ENCODE data around the gene KSR1. TPM values are rescaled to one million over a fixed set of nuclear protein-coding genes. Genes with fewer than 3 reads are reported as not detected.

KSR1 gene
- total and polyA plus RNA-seq, 9 donors, result 43.3 to 112 (median 71.6) TPM

DNA sequence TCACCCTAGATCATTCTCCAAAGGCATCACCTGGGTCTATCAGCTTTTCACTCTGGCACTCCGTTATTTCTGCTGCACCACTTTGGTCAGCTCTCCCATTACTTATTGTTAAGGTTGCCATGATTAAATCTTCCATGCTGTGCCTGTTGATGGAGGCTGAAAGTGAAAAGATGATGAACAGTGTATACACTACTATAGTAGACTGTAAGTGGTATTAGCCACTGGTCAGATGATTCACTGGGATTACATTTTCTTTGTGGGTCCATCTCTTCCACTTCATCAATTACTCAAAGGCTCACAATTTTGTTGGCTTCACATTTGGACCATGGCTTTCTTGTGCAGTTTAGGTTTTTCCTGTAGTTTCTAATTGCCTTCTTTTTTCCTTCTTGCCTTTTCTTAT is 158.9 kb downstream of the KSR1 start:
- Histone ChIP-seq H3K9me3 (replicated peaks; ENCODE audit: control insufficient read depth, low read depth, low read length) (no peaks in the 10 kb centered on the region), H3K27me3 (ENCODE audit: control insufficient read depth, insufficient read depth, low read length) (no peaks in the 10 kb centered on the region), H3K4me3 (ENCODE audit: low read length) (no peak overlapping the region), H3K4me1 (ENCODE audit: control insufficient read depth, insufficient read depth, low read length) (no peaks in the 10 kb centered on the region), H3K27ac (ENCODE audit: low read length) (no peak overlapping the region), H3K36me3 (ENCODE audit: control insufficient read depth, insufficient read depth, low read length) (peaks cover 86% of the 10 kb centered on the region)
- no CpG with 5 or more reads among the region's 1 CpG for WGBS (ENCODE audit: insufficient coverage)
- DNase-seq, result no peak

DNA sequence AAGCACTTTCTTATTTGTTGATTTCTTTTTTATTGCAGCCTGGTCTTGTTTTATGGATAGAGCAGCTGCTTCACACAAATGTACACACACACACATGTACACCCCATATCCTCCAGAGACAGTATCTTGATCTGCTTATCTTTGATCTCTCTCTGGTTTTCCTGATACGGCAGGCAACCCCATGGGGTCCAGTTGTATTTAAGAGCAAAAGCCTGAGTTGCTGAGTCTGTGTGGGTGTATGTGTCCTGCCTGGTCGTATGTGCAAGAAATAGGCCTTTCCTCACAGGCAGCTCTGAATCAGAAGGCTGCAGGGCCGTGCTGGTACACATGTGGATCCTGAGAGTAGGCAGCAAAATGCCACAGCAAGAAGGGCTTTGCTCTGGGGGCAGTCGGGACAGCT is 160.2 kb downstream of the KSR1 start:
- H3K4me1 ChIP-seq (ENCODE audit: control insufficient read depth, insufficient read depth, low read length), result no peaks in the 10 kb centered on the region
- DNase-seq, result no peak
- peaks cover 87% of the 10 kb centered on the region for H3K36me3 ChIP-seq (ENCODE audit: control insufficient read depth, insufficient read depth, low read length)
- H3K9me3 ChIP-seq (replicated peaks; ENCODE audit: control insufficient read depth, low read depth, low read length), result no peaks in the 10 kb centered on the region
- H3K27ac ChIP-seq (ENCODE audit: low read length), result no peak overlapping the region
- no peak overlapping the region for H3K4me3 ChIP-seq (ENCODE audit: low read length)
- 77% methylated on average over 3 of the region's 4 CpGs for WGBS (ENCODE audit: insufficient coverage)
- no peaks in the 10 kb centered on the region for H3K27me3 ChIP-seq (ENCODE audit: control insufficient read depth, insufficient read depth, low read length)

DNA sequence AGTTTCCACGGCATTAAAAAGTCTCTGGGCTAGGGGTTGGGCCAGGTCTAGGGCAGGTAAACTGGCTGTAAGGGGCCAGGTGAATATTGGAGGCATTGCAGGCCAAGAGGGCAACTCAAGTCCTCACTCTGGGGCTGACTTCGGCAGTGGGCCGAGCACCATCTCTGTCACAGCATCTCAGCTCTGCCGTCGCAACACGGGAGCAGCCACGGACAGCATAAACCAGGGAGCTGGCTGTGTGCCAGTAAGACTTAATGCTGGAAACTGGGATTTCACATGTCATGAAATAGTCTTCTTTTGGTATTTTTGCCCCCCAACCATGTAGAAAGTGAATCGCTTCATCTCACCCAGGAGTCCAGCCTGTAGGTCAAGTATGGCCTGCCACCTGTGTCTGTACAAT is 162.2 kb downstream of the KSR1 start:
- Histone ChIP-seq H3K9me3 (replicated peaks; ENCODE audit: control insufficient read depth, low read depth, low read length) (no peaks in the 10 kb centered on the region), H3K4me1 (ENCODE audit: control insufficient read depth, insufficient read depth, low read length) (peaks cover 18% of the 10 kb centered on the region), H3K36me3 (ENCODE audit: control insufficient read depth, insufficient read depth, low read length) (peaks cover 89% of the 10 kb centered on the region), H3K27ac (ENCODE audit: low read length) (no peak overlapping the region), H3K4me3 (ENCODE audit: low read length) (no peak overlapping the region), H3K27me3 (ENCODE audit: control insufficient read depth, insufficient read depth, low read length) (no peaks in the 10 kb centered on the region)
- WGBS (ENCODE audit: insufficient coverage), result 94% methylated on average over 7 of the region's 8 CpGs
- DNase-seq, result no peak

DNA sequence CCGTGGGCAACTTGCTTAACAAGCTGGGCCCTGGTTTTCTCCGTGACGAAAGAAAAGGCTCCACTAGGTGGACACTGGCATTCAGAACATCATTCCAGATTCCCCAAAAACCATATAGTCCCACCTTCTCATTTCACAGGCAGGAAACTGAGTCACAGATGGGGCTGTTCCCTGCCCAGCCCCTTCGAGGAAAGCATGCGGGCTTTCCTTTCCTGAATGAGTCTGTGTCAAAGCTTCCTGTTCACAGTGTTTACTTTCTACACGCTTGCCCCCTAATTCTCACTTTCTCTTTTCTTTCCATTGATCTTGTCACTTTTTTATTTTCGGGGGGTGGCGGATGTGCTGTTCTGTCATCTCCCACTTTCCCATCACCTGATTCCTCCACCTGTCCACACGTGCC is 164.5 kb downstream of the KSR1 start:
- H3K27ac ChIP-seq (ENCODE audit: low read length), result no peak overlapping the region
- H3K4me3 ChIP-seq (ENCODE audit: low read length), result no peak overlapping the region
- H3K9me3 ChIP-seq (replicated peaks; ENCODE audit: control insufficient read depth, low read depth, low read length), result no peaks in the 10 kb centered on the region
- WGBS (ENCODE audit: insufficient coverage), result 90% methylated on average over 9 of the region's 9 CpGs
- no peak for DNase-seq
- H3K4me1 ChIP-seq (ENCODE audit: control insufficient read depth, insufficient read depth, low read length), result peaks cover 30% of the 10 kb centered on the region
- H3K36me3 ChIP-seq (ENCODE audit: control insufficient read depth, insufficient read depth, low read length), result peaks cover 88% of the 10 kb centered on the region
- H3K27me3 ChIP-seq (ENCODE audit: control insufficient read depth, insufficient read depth, low read length), result no peaks in the 10 kb centered on the region

DNA sequence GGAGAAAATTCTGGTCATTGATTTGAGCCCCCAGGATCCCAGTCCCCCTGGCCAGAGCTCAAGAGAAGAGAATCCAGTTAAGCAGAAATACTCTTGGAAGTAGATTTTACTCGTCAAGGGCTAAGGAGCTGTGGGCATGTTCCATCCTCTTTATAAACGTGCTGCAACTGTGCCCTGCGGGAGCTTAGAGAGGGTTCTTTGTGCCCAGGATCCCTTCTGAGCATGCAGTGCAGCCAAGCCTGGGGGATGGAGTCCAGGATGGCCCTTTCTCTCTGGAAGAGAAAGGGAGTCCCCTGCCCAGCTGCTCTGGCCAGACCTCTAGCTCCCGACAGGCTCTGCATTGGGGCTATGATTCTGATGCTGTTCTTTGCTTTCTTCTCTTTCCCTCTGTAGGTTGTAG is 165.3 kb downstream of the KSR1 start:
- no peak for DNase-seq

DNA sequence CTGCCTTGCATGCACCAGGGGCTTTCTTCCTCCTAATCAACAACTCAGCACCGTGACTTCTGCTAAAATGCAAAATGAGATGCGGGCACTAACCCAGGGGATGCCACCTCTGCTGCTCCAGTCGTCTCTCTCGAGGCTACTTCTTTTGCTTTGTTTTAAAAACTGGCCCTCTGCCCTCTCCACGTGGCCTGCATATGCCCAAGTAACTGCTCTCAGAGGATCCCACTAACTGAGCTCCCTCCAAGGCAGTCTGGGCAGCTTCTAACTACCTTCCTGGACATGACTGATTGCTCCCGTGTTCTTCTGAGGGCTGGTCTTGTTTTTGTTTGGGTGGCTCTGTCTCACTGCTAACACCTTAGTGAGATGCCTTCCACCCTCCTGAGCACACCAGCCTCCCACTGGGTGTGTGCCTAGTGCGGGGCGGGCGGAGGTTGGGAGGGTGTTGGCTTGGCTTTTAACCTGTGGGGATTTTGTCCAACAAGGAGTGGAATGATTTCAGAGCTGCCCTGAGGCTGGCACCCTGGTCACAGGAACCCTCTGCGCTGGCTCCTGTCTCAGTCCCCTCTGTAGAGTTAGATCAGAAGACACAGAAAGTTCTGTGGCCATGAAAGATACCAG is 165.8 kb downstream of the KSR1 start:
- H3K4me3 ChIP-seq (ENCODE audit: low read length), result no peak overlapping the region
- no peaks in the 10 kb centered on the region for H3K27me3 ChIP-seq (ENCODE audit: control insufficient read depth, insufficient read depth, low read length)
- 71% methylated on average over 6 of the region's 10 CpGs for WGBS (ENCODE audit: insufficient coverage)
- H3K36me3 ChIP-seq (ENCODE audit: control insufficient read depth, insufficient read depth, low read length), result peaks cover 87% of the 10 kb centered on the region
- peaks cover 30% of the 10 kb centered on the region for H3K4me1 ChIP-seq (ENCODE audit: control insufficient read depth, insufficient read depth, low read length)
- no peak overlapping the region for H3K27ac ChIP-seq (ENCODE audit: low read length)
- H3K9me3 ChIP-seq (replicated peaks; ENCODE audit: control insufficient read depth, low read depth, low read length), result no peaks in the 10 kb centered on the region
- no peak for DNase-seq

More for the DNA sequence above, 165.3 kb downstream of the KSR1 start:
- no peaks in the 10 kb centered on the region for H3K9me3 ChIP-seq (replicated peaks; ENCODE audit: control insufficient read depth, low read depth, low read length)
- peaks cover 89% of the 10 kb centered on the region for H3K36me3 ChIP-seq (ENCODE audit: control insufficient read depth, insufficient read depth, low read length)
- no peak overlapping the region for H3K4me3 ChIP-seq (ENCODE audit: low read length)
- WGBS (ENCODE audit: insufficient coverage), result 100% methylated on average over 1 of the region's 4 CpGs
- peaks cover 30% of the 10 kb centered on the region for H3K4me1 ChIP-seq (ENCODE audit: control insufficient read depth, insufficient read depth, low read length)
- no peaks in the 10 kb centered on the region for H3K27me3 ChIP-seq (ENCODE audit: control insufficient read depth, insufficient read depth, low read length)
- no peak overlapping the region for H3K27ac ChIP-seq (ENCODE audit: low read length)

DNA sequence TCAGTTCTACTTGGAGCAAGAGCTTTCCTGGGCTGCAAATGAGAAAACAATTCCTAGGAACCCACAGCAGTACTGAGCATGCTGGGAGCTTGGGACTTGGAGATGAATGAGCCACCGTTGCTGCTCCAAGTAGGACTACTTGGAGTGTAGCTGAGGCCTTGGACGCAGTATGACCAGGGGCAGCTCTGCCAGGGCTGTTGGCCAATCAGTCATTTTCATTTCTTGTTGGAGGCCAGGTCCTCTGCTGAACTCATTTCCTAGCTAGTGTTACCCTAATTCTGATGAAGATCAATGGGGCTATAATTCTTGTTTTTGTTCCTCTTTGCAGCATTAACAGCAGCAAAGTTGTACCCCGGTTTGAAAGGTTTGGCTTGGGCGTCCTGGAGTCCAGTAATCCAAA is 166.7 kb downstream of the KSR1 start:
- peaks cover 78% of the 10 kb centered on the region for H3K36me3 ChIP-seq (ENCODE audit: control insufficient read depth, insufficient read depth, low read length)
- peak; percentile 87 for DNase-seq
- 15% methylated on average over 4 of the region's 4 CpGs for WGBS (ENCODE audit: insufficient coverage)

DNA sequence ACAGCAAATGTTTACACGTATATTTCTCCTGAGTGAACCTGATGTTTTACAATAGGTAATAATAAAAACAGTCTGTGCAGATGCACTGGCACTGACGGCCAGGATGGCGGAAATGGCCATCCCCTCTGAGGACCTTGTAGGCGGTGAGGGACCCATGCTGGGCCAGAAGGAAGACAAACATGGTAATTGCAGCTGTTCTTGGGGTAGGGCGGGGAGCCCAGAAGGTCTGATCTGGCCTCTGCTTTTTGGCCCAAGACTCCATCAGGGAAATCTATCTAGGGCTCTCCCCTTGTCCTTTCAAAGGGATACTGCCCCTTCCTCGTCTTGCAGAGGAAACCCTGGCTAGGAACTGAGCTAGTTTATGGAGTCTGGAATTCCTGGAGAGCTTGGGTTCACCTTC is 167.4 kb downstream of the KSR1 start:
- Histone ChIP-seq H3K27ac (ENCODE audit: low read length) (peak overlapping the region; percentile 65), H3K4me1 (ENCODE audit: control insufficient read depth, insufficient read depth, low read length) (peaks cover 30% of the 10 kb centered on the region), H3K27me3 (ENCODE audit: control insufficient read depth, insufficient read depth, low read length) (no peaks in the 10 kb centered on the region), H3K36me3 (ENCODE audit: control insufficient read depth, insufficient read depth, low read length) (peaks cover 72% of the 10 kb centered on the region), H3K9me3 (replicated peaks; ENCODE audit: control insufficient read depth, low read depth, low read length) (no peaks in the 10 kb centered on the region), H3K4me3 (ENCODE audit: low read length) (no peak overlapping the region)
- 55% methylated on average over 4 of the region's 6 CpGs for WGBS (ENCODE audit: insufficient coverage)
- peak; percentile 79 for DNase-seq

More for the DNA sequence above, 166.7 kb downstream of the KSR1 start:
- no peaks in the 10 kb centered on the region for H3K27me3 ChIP-seq (ENCODE audit: control insufficient read depth, insufficient read depth, low read length)
- peak overlapping the region; percentile 65 for H3K27ac ChIP-seq (ENCODE audit: low read length)
- no peaks in the 10 kb centered on the region for H3K9me3 ChIP-seq (replicated peaks; ENCODE audit: control insufficient read depth, low read depth, low read length)
- no peak overlapping the region for H3K4me3 ChIP-seq (ENCODE audit: low read length)
- H3K4me1 ChIP-seq (ENCODE audit: control insufficient read depth, insufficient read depth, low read length), result peaks cover 30% of the 10 kb centered on the region

DNA sequence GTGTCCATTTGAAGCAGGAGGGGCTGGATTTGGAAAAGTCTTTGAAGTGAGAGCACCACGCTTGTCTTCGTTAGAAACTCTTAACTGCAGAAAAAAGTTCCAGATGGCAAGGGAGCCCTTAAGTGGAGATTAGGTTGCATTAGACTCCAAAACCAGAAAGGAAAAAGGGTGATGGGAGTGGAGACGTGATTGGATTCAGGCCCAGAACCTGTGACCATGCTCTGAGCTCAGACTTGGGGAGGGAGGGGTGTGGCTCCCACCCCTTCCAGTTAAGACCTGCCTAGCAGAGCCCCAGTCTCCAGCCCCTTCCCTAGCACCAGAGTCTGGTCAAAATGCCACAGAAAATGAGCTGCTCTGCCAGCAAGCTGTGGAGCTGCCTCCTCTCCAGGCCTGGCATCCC is 168.3 kb downstream of the KSR1 start:
- H3K4me1 ChIP-seq (ENCODE audit: control insufficient read depth, insufficient read depth, low read length), result peaks cover 30% of the 10 kb centered on the region

DNA sequence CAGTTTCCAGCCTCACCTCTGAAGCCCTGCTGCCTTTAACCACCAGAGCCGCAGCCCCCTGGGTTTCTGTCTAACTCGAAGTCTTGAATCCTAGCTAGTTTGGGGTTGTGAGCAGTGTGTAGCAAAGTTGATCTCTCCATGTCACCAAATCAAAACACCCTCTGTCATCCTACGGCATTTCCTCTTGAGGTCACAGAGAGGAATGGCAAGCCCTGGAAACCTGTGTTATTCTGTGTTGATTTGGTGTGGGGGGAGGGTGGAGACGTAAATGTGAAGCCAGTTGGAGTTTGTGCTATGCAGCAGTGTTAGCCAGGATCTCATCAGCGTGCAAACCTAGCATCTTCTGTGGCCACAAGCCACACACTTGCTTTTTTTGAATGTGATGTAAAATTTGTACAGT is 169.6 kb downstream of the KSR1 start:
- H3K27me3 ChIP-seq (ENCODE audit: control insufficient read depth, insufficient read depth, low read length), result no peaks in the 10 kb centered on the region
- no peak overlapping the region for H3K4me3 ChIP-seq (ENCODE audit: low read length)
- 50% methylated on average over 1 of the region's 5 CpGs for WGBS (ENCODE audit: insufficient coverage)
- H3K27ac ChIP-seq (ENCODE audit: low read length), result no peak overlapping the region
- peaks cover 30% of the 10 kb centered on the region for H3K4me1 ChIP-seq (ENCODE audit: control insufficient read depth, insufficient read depth, low read length)
- H3K9me3 ChIP-seq (replicated peaks; ENCODE audit: control insufficient read depth, low read depth, low read length), result no peaks in the 10 kb centered on the region
- H3K36me3 ChIP-seq (ENCODE audit: control insufficient read depth, insufficient read depth, low read length), result peaks cover 53% of the 10 kb centered on the region
- DNase-seq, result no peak

More for the DNA sequence above, 168.3 kb downstream of the KSR1 start:
- Histone ChIP-seq H3K4me3 (ENCODE audit: low read length) (no peak overlapping the region), H3K27ac (ENCODE audit: low read length) (no peak overlapping the region), H3K9me3 (replicated peaks; ENCODE audit: control insufficient read depth, low read depth, low read length) (no peaks in the 10 kb centered on the region), H3K36me3 (ENCODE audit: control insufficient read depth, insufficient read depth, low read length) (peaks cover 66% of the 10 kb centered on the region), H3K27me3 (ENCODE audit: control insufficient read depth, insufficient read depth, low read length) (no peaks in the 10 kb centered on the region)
- 56% methylated on average over 3 of the region's 3 CpGs for WGBS (ENCODE audit: insufficient coverage)
- DNase-seq, result peak; percentile 40

DNA sequence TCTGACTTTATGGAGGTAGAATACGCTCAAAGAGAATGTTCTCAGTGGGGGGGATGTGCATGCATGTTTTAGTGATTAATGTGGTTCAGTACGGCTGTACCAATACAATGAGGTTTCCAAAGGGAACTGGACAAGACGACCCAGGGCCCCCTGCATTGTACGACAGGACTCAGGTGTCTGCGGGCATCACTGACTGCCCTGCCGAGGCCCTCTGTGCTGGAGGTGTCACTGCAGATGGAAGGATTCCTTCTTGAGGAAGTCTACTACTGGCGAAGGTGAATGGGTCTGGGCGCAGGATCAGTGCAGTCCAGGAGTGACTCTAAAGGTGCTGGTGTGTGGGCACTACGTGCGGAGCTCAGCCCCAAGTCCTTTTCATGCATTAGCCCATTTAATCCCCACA is 171.3 kb downstream of the KSR1 start:
- Histone ChIP-seq H3K9me3 (replicated peaks; ENCODE audit: control insufficient read depth, low read depth, low read length) (no peaks in the 10 kb centered on the region), H3K27ac (ENCODE audit: low read length) (no peak overlapping the region), H3K4me3 (ENCODE audit: low read length) (no peak overlapping the region), H3K36me3 (ENCODE audit: control insufficient read depth, insufficient read depth, low read length) (peaks cover 37% of the 10 kb centered on the region), H3K27me3 (ENCODE audit: control insufficient read depth, insufficient read depth, low read length) (no peaks in the 10 kb centered on the region), H3K4me1 (ENCODE audit: control insufficient read depth, insufficient read depth, low read length) (peaks cover 25% of the 10 kb centered on the region)
- 80% methylated on average over 8 of the region's 10 CpGs for WGBS (ENCODE audit: insufficient coverage)
- no peak for DNase-seq
